D721Med (cell line): Measurements from ENCODE around the gene POLR1B.
"Not testable (repeated sequence)": the region's sequence is repeated elsewhere in the genome, so short reads cannot be mapped to it uniquely, and the experiment has no call there.

Experiments used
- DNase-seq: peaks from one replicate; pipeline ENCODE4 v3.0.0; 2011; ENCODE audit warnings: low spot score; ENCODE audit not compliant: insufficient read length
- FAIRE-seq: peaks from 2 replicates; lab custom pipeline; 2011; peaks lifted over from hg19 to GRCh38; lab: Jason Lieb, UNC
- CTCF ChIP-seq: IDR thresholded peaks from 2 replicates; pipeline ENCODE4 v1.5.1; 2012; ENCODE audit warnings: mild to moderate bottlenecking, control low read depth; ENCODE audit not compliant: insufficient read depth; ENCODE audit errors: missing control alignments

POLR1B gene

GRCh38 chr2:112516801-112517200 is 25.5 kb upstream of the POLR1B start:
- TF ChIP-seq CTCF = no peak
- FAIRE-seq (no peak), DNase-seq (no peak)

- FAIRE-seq = no peak
These were observed 23.5 kb upstream of the POLR1B start for GRCh38 chr2:112518807-112519206.

GRCh38 chr2:112519506-112519905 is 22.8 kb upstream of the POLR1B start:
- no peak for FAIRE-seq
- TF ChIP-seq CTCF = no peak
- no peak for DNase-seq

More at GRCh38 chr2:112518807-112519206, 23.5 kb upstream of the POLR1B start:
- TF ChIP-seq CTCF = no peak
- DNase-seq = no peak

- FAIRE-seq = no peak
- DNase-seq = no peak
- TF ChIP-seq CTCF = no peak
These were observed 22.0 kb upstream of the POLR1B start for GRCh38 chr2:112520234-112520783.

- TF ChIP-seq CTCF = no peak
- DNase-seq (no peak), FAIRE-seq (no peak)
These were observed 18.9 kb upstream of the POLR1B start for GRCh38 chr2:112523291-112523777.

- not testable (repeated sequence) for DNase-seq, FAIRE-seq
These were observed 18.0 kb upstream of the POLR1B start for GRCh38 chr2:112524276-112524675.

- no peak for DNase-seq
- no peak for TF ChIP-seq CTCF
- FAIRE-seq = no peak
These were observed 13.7 kb upstream of the POLR1B start for GRCh38 chr2:112528541-112528940.
